PFSK-1 (cell line): ENCODE measurements around the gene CFAP53.

Experiments
- FOXP2 ChIP-seq: optimal IDR thresholded peaks from 2 replicates; pipeline ENCODE3; 2011; ENCODE audit warnings: borderline replicate concordance, control low read depth, inconsistent platforms; ENCODE audit not compliant: insufficient read depth; ENCODE audit errors: extremely low read length, extremely low read depth
- POLR2AphosphoS5 ChIP-seq: IDR thresholded peaks from 2 replicates; pipeline ENCODE4 v1.6.1; 2012; ENCODE audit warnings: low read depth, mild to moderate bottlenecking, control low read depth, low read length, moderate library complexity
- REST ChIP-seq, 2 experiments: IDR thresholded peaks; 2 replicates each; pipeline versions ENCODE4 v1.6.1 to v1.8.0; 2011 to 2012; ENCODE audit warnings: low read depth in 2 of 2, low read length in 2 of 2, control low read depth in 1 of 2, inconsistent platforms in 1 of 2, mild to moderate bottlenecking in 1 of 2, moderate library complexity in 1 of 2; ENCODE audit not compliant: insufficient read depth in 1 of 2
- SIN3A ChIP-seq: IDR thresholded peaks from 2 replicates; pipeline ENCODE4 v1.6.1; 2012; ENCODE audit warnings: mild to moderate bottlenecking, low read length, moderate library complexity, borderline replicate concordance; ENCODE audit not compliant: insufficient read depth
- TAF1 ChIP-seq: IDR thresholded peaks from 2 replicates; pipeline ENCODE4 v1.6.1; 2012; ENCODE audit warnings: low read length, control low read depth, borderline replicate concordance; ENCODE audit not compliant: insufficient read depth

CFAP53 gene

GRCh38 chr18:50247561-50247960 lies 18.7 kb downstream of the CFAP53 start:
- TF ChIP-seq POLR2AphosphoS5 (no peak), SIN3A (no peak), TAF1 (no peak), REST (IDR thresholded peaks at IDR 0.05; ENCODE audit: insufficient read depth in 1 of 2, low read depth in 2 of 2, low read length in 2 of 2) (no peak), FOXP2 (no peak)

- TF ChIP-seq FOXP2 (no peak), SIN3A (no peak), REST (IDR thresholded peaks at IDR 0.05; ENCODE audit: insufficient read depth in 1 of 2, low read depth in 2 of 2, low read length in 2 of 2) (no peak), POLR2AphosphoS5 (no peak), TAF1 (no peak)
Measured at GRCh38 chr18:50240080-50240563, 26.2 kb downstream of the CFAP53 start.

- no peak for TF ChIP-seq TAF1
- TF ChIP-seq POLR2AphosphoS5 = no peak
- no peak for TF ChIP-seq REST (IDR thresholded peaks at IDR 0.05; ENCODE audit: insufficient read depth in 1 of 2, low read depth in 2 of 2, low read length in 2 of 2)
- TF ChIP-seq FOXP2 = no peak
- TF ChIP-seq SIN3A = no peak
Measured at GRCh38 chr18:50232419-50232818, 33.9 kb downstream of the CFAP53 start.

GRCh38 chr18:50231621-50232020 lies 34.7 kb downstream of the CFAP53 start:
- no peak for TF ChIP-seq POLR2AphosphoS5
- no peak for TF ChIP-seq REST (IDR thresholded peaks at IDR 0.05; ENCODE audit: insufficient read depth in 1 of 2, low read depth in 2 of 2, low read length in 2 of 2)
- no peak for TF ChIP-seq TAF1
- no peak for TF ChIP-seq SIN3A
- no peak for TF ChIP-seq FOXP2
